G401.6 (cell line): ENCODE data around the gene ANKS4B.
"Not testable (repeated sequence)": the region's sequence is repeated elsewhere in the genome, so short reads cannot be mapped to it uniquely, and the experiment has no call there.

Experiments used
- FAIRE-seq: peaks from 2 replicates; lab custom pipeline; 2012; peaks lifted over from hg19 to GRCh38; lab: Jason Lieb, UNC

ANKS4B gene

DNA sequence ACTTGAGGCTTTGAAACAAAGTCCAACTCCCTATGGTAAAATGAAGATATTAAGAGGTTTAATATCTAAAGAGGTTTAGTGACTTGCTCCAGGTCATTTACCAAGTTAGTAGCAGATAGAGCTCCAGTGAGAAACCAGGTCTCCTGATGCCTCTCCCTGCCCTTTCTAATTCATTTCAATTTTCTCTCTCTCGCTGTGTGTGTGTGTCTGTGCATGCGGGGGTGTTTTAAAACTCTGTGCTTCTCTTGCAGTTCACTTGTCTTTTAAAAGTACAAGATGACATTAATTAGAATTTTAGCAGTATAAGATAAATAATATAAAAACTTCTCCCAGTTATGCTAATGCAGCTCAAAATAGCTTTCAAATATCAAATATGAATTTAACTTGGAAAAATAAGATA, 13.9 kb upstream of the ANKS4B start:
- no peak for FAIRE-seq

DNA sequence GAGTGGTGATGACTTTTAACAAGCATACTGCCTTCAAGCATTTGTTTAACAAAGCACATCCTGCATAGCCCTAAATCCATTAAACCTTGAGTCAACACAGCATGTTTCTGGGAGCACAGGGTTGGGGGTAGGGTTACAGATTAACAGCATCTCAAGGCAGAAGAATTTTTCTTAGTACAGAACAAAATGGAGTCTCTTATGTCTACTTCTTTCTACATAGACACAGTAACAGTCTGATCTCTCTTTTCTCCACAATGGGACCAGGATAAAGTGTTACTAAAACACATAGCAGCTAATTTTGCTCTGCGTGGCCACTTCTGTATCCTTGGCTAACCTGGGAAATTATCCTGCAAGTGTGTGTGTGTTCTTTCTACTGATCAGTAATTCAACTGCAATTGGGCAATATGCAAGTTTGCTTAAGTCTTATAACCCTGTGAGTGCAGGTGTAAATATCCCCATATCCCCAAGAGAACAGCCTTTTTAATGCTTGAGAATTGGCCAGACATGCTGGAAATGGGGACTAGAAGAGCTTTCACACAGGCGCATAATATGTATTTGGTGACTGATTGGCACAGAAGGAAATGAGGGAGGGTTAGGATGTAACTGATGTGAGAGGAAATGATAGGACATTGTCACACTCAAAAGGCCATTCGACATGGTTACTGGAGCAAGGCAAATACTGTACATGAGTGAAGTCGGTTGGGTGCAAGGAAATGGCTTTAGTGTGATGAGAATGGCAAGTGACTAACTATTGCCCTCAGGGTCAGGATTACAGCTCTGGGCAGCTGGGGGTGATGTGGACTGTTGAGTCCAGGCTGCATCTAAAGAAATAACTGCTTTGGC, 10.8 kb upstream of the ANKS4B start:
- FAIRE-seq = no peak

DNA sequence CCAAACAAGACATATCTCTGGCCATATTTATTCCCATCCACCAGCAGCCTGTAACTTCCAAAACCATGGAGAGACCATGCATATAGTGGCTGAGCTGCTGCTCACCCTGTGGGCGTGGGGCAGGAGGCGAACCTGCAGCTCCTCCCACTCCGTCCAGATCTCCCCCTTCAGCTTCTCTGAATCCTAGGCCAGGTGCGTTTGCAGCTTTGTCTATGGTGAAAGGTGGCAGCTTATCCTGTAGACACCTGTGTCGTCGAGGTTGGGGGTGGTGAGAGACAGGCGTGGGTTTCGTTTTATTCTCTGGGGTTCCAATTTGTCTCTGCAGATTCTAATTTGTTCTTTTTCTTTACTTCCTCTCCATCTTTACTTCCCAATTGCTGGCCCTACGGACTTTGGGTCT, 9.7 kb upstream of the ANKS4B start:
- no peak for FAIRE-seq

DNA sequence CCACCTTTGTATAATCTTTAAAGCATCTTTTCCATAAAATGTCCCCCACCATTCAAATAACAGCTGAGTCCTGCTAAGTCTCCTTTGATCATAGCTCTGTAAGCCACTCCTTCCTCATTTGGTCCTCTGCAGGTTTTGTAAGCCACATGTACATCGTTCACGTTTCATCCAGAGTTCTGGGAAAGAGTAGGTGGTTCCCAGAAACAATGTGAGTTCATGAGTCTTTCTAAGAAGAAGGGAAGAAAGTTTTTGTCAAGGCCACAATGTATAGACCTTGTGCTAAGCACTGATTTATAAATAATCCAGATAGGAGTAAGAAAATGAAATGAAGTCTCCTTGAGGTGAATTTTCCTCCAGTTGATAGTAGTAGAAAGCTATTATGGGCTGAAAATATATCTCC, 8.7 kb upstream of the ANKS4B start:
- no peak for FAIRE-seq

DNA sequence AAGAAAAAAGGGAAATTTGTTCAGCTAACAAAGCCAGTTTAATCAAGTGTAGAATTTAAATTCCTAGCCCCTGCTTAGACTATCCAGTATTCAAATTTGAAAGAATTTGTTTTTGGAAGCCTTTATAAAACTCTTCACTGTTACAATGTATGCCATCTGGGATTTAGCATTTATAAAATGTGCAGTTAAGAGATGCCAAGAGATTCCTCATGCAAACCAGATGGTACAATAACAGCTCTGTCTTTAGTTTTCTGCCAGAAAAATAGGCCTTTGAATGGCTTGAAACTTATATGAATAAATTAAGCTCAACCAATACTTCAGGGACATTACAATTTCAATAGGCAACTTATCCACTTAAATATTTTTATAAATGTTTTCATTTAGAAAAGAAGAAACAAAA, 6.8 kb upstream of the ANKS4B start:
- no peak for FAIRE-seq

DNA sequence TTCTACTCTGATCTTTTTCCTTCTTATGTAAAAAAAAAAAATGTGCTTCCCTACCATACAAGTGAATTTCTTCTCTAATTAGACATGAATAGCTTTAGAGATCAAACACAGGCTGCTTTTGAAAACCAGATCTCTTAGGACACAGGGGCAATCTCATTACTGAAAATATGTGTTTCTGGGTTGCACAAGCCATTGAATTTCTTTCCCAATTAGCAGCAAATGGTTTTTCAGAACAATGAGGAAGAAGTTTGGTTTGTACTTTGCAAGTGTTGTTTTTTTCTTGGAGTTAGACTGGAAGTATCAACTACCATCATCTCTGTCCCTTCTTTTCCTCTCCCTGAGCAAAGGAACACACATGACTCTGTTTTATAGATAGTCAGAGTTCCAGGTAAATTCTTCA, 5.6 kb upstream of the ANKS4B start:
- FAIRE-seq = no peak

DNA sequence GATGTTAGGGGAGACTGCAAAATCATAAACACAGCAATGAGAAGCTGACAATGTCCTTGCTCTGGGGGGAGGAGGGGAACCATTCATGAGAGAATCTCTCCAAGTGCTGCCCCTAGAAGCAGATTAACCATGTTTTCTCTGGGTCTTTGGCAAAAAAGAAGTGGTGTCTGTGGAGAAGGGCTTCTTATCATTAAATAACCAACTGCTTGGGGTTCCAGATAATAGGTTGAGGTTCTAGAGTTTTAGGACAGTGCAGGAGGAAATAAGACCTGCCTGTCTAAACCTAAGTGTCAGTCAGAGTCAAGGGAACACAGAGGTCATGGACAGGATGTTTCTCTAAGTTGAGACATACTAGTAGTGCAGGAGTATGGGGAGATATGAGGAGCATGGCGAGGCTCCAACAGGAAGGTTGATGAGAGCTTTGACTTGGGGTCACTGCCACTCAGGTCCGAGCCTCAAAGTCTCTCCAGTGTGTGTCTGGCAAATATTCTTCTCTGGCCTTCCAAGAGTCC, 5.1 kb upstream of the ANKS4B start:
- no peak for FAIRE-seq

DNA sequence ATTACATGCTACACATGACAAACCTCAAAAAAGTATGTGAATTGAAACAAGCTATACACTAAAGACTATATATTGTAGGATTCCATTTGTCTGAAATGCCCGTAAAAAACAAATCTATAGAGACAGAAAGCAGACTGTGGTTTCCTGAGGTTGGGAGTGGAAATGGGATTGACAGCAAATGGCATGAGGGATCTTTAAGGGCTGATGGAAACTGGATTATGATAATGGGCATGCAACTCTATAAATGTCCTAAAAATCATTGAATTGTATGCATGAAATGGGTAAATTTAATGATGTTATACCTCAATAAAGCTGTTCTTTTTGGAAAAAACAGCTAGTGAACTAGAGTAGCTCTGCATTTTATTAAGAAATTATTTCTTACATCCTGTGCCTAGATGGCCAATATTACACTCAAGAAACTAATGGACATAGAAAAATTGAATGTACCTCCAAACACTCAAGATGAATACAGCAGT, 416 bp upstream of the ANKS4B start:
- no peak for FAIRE-seq

DNA sequence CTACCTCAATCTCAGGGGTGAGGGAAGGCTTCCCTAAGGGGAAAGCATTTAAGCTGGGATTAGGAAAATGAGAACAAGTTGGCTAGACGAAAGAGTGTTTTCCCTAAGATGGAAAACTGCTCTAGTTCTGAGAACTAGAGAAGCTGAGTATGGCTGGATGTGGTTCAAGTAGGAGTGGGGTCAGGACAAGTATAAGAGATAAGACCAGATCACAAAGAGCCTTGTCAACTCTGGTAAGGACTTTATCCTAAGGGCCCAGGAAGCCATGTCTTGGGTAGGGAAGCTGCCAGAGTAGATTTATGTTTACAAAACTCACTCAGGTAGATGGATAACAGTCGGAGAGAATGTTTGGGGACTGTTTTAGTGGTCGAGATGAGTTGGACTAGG, 1.7 kb downstream of the ANKS4B start:
- no peak for FAIRE-seq

DNA sequence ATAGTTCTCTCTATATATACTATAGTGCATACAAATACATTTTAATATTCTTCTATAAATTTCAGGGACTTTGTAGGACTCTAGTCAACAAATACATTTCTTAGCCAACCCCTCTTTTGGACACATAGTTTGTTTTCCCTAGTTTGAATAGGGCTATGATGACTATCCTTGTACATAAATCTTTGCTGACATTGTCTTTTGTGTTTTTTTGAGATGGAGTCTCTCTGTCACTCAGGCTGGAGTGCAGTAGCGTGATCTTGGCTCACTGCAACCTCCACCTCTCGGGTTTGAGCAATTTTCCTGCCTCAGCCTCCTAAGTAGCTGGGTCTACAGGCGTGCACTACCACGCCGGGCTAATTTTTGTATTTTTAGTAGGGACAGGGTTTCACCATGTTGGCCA, 3.3 kb downstream of the ANKS4B start:
- no peak for FAIRE-seq

DNA sequence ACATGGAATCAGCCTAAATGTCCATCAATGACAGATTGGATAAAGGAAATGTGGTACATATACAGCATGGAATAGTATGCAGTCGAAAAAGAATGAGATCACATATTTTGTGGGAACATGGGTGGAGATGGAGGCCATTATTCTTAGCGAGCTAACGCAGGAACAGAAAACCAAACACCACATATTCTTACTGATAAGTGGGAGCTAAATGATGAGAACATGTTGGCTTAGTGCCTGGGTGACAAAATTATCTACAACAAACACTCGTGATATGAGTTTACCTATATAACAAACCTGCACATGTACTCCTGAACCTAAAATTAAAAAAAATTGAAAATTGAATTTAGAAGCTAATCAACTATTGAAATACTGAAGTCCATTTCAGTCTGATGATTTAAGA, 6.1 kb downstream of the ANKS4B start:
- FAIRE-seq = no peak

DNA sequence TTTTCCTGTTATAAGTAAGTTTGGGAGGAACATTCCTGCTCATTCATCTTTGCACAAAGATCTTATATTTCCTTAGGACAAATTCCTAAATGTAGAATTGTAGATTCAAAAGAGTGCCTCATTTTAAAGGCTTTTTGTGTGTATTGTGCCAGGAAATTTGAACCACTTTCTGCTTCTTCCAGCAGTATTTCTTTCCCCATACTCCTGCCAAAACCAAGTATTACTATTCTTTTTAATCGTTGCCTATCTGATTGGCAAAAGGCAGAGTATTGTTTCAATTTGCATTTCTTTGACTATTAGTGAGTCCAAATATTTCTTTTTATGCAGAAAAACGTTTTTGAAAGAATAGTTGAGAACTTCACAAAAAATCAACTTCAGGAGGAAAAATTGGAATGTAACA, 9.3 kb downstream of the ANKS4B start:
- no peak for FAIRE-seq

DNA sequence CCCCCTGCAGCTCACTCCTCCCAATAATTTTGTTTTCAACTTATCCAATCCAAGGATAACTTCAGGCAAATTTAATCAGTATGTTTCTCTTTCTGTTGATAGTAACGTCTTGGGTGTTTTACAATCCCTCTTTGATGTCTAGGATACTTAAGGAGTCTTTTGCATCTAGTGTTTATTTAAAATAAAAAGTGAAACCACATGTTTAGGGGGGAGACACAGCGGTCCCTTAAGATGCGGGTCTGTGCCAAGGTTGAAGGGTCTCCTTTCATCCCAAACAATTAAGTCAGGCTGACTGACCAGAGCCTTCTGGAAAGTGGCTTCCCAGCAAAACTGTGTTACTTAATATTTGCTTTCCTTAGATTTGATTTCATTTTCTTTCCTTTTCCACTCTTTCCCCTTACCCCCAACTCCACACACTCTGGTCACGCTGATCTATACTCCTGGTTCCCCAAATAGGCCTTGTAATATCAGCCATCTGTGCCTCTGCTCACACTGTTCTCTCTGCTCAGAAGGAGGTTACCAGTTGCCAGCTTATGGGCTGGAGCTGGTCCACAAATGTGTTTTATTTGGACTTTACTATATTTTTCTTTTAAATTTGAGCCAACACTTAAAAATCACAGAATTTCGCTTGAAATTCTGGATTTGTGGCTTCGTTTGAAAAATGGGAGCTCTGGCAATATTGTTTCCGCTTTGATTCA, 11.2 kb downstream of the ANKS4B start:
- FAIRE-seq = no peak

DNA sequence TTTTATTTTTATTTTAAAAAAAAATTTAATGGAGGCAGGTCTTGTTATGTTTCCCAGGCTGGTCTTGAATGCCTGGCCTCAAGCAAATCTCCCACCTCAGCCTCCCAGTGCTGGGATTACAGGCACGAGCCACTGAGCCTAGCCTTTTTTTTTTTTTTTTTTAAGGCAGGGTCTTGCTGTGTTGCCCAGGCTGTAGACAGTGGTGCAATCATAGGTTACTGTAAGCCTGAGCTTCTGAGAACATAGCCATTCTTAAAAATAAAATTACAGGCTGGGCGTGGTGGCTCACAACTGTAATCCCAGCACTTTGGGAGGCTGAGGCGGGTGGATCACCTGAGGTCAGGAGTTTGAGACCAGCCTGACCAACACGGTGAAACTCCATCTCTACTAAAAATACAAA, 14.7 kb downstream of the ANKS4B start:
- FAIRE-seq = not testable (repeated sequence)

DNA sequence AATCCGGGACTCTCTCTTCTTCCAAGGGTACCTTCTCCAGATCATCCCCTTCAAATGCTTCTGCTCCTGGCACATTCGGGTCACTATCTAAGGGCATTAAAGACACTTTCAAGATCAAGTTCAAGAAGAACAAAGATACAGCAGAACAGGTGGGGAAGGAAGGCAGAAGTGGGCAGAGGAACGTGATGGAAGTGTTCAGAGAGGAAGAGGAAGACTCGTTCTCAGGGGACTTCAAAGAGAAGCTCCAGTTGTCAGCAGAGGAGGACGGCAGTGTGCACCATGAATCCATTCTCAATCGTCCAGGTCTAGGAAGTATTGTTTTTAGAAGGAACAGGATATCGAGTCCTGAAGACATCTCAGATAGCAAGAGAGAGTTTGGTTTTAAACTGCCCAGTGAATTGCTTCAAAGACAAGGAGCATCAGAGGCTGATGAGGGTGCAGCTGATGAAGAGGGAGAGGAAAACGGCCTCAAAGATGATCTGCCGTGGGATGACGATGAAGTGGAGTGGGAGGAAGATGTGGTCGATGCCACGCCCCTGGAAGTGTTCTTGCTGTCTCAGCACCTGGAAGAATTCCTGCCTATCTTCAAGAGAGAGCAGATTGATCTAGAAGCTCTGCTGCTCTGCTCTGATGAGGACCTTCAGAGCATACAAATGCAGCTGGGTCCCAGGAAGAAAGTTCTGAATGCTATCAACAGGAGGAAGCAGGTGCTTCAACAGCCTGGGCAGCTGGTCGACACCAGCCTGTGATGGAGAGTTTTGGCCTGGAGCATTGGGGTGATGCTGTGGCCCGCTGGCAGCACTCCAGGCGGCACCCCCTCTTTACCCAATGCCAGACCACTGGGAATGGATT, 16.8 kb downstream of the ANKS4B start:
- FAIRE-seq = no peak

DNA sequence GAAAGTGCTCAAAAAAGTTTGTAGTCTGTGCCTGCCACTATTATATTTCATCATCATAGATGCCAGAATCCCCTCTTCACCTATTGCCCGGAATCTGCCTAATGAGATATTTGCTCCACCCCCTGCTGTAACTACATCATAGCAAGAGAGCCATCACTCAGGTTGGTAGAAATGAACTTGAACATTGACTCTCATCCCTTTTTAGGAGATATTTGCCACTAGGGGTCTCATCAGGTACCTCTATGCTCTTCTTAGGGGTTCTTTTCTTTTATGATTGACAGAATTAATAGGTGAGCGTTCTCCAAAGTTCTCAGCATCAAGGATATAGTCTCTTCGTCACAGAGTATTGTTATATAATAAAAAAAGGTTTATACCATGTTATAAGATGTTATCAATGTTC, 20.0 kb downstream of the ANKS4B start:
- FAIRE-seq = no peak

DNA sequence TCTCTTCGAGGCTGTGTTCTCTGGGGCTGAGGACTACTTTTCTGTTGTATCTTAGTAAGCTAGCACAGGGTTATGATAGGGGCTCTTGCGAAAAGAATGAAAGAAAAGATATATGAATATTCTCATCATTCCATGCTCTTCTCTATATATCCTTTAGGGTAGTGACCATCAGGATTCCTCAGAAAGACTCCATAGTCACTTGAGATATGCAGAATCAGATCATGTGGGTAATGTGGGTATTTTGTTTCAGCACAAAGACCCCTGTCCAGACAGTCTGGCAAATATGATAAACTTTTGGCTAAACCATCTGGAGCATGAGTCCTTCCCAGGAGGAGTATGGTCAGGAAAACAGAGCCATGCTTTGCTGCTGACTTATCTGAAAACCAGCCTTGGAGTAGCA, 23.1 kb downstream of the ANKS4B start:
- FAIRE-seq = no peak

DNA sequence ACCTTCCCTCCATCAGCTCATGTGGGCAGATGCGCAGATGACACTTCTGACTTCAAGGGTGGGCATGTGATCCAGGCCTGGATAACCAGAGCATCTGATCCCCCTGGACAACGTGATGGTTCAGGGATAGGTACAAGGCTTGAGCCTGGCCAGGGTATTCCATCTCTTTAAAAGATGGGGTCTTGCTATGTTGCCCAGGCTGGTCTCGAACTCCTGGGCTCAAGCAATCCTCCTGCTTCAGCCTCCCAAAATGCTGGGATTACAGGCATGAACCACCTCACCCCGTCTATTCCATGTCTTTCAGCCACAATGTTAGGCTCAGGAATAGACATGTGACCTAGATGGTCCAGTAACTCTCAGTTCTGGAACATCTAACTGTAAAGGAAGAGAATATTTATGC, 23.8 kb downstream of the ANKS4B start:
- FAIRE-seq = no peak

DNA sequence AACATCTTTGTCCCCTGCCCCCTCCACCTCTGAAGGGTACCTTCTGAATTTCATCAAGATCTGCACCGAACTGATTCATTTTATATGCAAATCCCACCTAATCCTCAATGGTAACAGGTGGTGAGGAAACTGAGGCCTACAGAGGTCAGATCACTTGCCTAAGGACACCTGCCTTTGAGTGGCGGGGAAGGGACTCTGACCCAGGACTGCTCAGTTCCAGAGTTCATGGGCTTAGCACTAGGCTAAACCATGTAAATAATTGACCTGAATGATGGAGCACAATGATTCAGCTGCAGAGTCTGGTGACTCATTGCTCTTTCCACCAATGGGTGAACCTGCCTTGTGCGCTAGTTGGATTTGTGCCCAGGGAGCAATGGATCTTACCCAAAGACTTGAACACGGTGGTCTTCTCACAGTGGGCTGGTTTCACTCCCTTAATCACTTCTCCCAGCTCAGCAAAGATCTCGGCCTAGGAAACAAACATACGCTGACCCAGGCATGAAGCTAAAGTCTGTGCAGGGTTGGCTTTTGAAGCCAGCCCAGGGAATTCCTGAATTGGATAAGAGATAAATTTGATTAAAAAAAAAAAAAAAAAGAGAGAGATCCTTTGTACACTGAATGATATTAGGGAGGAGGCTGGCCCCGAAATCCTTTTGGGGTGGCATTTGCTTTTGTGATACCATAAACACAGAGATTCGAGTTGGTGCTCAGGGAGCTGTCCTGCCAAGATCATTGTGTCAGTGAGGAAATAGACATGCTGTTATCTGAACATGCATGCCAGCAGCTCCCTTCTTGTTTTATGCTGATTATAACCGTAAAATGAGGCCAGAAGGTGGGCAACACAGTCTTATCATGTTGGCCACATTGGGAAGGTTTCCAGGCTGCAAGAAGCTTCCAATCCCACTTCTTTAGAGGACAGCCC, 27.6 kb downstream of the ANKS4B start:
- FAIRE-seq = no peak

DNA sequence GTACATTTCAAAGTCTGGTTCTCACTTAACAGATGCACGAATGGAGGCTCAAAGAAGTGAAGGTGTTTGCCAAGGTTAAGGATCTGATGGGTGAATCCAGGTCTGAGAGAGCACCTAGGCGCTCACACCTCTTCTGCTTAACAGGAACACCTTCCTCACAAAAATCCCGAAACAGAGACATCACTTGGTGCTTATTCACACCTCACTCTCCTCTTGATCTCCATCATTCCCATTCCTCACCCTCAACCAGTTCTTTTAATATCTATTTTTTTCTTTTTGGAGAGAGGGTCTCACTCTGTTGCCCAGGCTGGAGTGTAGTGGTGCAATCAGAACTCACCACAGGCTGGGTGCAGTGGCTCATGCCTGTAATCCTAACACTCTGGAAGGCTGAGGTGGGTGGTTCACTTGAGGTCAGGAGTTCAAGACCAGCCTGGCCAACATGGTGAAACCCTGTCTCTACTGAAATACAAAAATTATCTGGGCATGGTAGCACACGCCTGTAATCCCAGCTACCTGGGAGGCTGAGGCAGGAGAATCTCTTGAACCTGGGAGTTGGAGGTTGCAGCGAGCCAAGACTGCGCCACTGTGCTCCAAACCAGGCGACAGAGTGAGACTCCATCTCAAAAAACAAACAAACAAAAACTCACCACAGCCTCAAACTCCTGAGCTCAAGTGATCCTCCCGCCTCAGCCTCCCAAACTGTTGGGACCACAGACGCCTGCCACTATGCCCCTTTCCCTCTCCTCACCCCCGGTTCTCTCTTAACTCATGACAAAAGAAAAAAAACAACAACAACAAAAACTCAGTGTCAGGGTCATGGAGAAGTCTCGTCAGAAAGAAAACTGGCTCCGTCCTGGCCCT, 29.5 kb downstream of the ANKS4B start:
- FAIRE-seq = no peak
